Peyer's patch (tissue), 4 donors: Measurements from ENCODE around the gene TMEM8B. TPM values are rescaled to one million over a fixed set of nuclear protein-coding genes. Genes with fewer than 3 reads are reported as not detected.

Experiments used
- DNase-seq, 3 donors: peaks; one replicate each; pipeline ENCODE4 v3.0.0-alpha.2; 2017 to 2019
- H3K27ac ChIP-seq, 4 donors: fragments of 200-600 bp; sonication (generic); one replicate each; pipeline ENCODE4 v1.5.1; 2016 to 2019
- H3K27me3 ChIP-seq, 2 donors: fragments of 200-600 bp; sonication (generic); one replicate each; pipeline ENCODE4 v1.5.1; 2019
- H3K36me3 ChIP-seq, 3 donors: fragments of 200-600 bp; sonication (generic); one replicate each; pipeline ENCODE4 v1.5.1; 2016 to 2019
- H3K4me1 ChIP-seq, 4 donors: fragments of 200-600 bp; sonication (generic); one replicate each; pipeline ENCODE4 v1.5.1; 2016 to 2019
- H3K4me3 ChIP-seq, 4 donors: fragments of 200-600 bp; sonication (generic); 1 replicate in 3 of 4; 2 replicates in 1 of 4; pipeline ENCODE4 v1.5.1; 2016 to 2019; ENCODE audit warnings: mild to moderate bottlenecking in 1 of 4
- H3K9me3 ChIP-seq, 4 donors: fragments of 200-600 bp; sonication (generic); one replicate each; pipeline ENCODE4 v1.5.1; 2016 to 2019; ENCODE audit warnings: mild to moderate bottlenecking in 1 of 4
- CTCF ChIP-seq, 6 experiments: fragments of 450-650 bp in 4 of 6; fragments of 200-600 bp in 2 of 6; sonication (generic) in 1 of 6; IDR thresholded peaks; one replicate each; pipeline ENCODE4 v1.5.1; 2017 to 2019; ENCODE audit warnings: antibody characterized with exemption in 6 of 6, mild to moderate bottlenecking in 3 of 6, moderate library complexity in 1 of 6
- POLR2A ChIP-seq, 2 donors: fragments of 450-650 bp; IDR thresholded peaks; one replicate each; pipeline ENCODE4 v1.5.1; 2017; ENCODE audit warnings: antibody characterized with exemption in 2 of 2, mild to moderate bottlenecking in 2 of 2, moderate library complexity in 2 of 2
- total RNA-seq, 4 donors: library from RNA; depleted of rRNA; stranded (reverse); fragments of >200 nt; gene quantifications; one replicate each; pipeline ENCODE4 v1.1.0, GENCODE V29; 2016

The TMEM8B gene
- total RNA-seq, 4 donors from 2014 or later = 6.0 to 11.6 (median 8.1) TPM

- no peak for TF ChIP-seq CTCF (IDR thresholded peaks at IDR 0.05)
- no peak for TF ChIP-seq POLR2A (IDR thresholded peaks at IDR 0.05)
- Histone ChIP-seq H3K9me3 (no peaks in the 10 kb centered on the region), H3K4me1 (peaks cover 5 to 18% (median 16%) of the 10 kb centered on the region in 4 donors), H3K27me3 (no peaks in the 10 kb centered on the region), H3K27ac (peak overlapping the region; percentile 88 to 98 (median 96)), H3K4me3 (peak overlapping the region; percentile 63 to 99 (median 82)), H3K36me3 (no peaks in the 10 kb centered on the region)
- no peak for DNase-seq
Observed at GRCh38 chr9:35829764-35830096, 702 bp downstream of the TMEM8B start.

DNA sequence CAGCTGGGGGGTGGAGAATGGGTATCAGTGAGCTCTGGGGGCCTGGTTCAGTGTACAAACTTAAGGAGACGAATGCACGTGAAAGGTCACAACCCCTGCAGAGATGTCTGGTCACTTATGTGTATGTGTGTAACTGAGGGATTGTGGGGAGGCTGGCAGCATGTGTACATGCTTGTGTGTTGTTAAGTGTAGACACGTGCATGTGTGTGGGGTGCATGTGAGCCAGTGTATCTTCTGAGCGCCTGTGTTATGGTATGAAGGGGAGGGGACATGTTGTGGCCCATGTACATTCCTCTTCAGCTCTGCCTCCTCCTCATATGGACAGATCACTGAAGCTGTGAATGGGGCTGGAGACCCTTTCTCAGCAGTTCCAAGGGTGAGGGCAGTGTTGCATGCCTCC lies 2.0 kb downstream of the TMEM8B start:
- no peak for TF ChIP-seq CTCF (IDR thresholded peaks at IDR 0.05)
- TF ChIP-seq POLR2A (IDR thresholded peaks at IDR 0.05) = no peak
- Histone ChIP-seq H3K9me3 (no peaks in the 10 kb centered on the region), H3K27ac (no peak overlapping the region), H3K4me1 (peaks cover 5 to 28% (median 17%) of the 10 kb centered on the region in 4 donors), H3K36me3 (no peaks in the 10 kb centered on the region), H3K27me3 (no peaks in the 10 kb centered on the region), H3K4me3 (no peak overlapping the region)
- DNase-seq = no peak

GRCh38 chr9:35832814-35833213 lies 3.8 kb downstream of the TMEM8B start:
- peak overlapping the region in 1 of 4 donors; percentile 59 for H3K27ac ChIP-seq
- no peaks in the 10 kb centered on the region for H3K27me3 ChIP-seq
- no peaks in the 10 kb centered on the region for H3K36me3 ChIP-seq
- no peak for DNase-seq
- H3K4me3 ChIP-seq = no peak overlapping the region
- no peak for TF ChIP-seq POLR2A (IDR thresholded peaks at IDR 0.05)
- TF ChIP-seq CTCF (IDR thresholded peaks at IDR 0.05) = no peak
- H3K9me3 ChIP-seq = no peaks in the 10 kb centered on the region
- peaks cover 5 to 31% (median 17%) of the 10 kb centered on the region in 4 donors for H3K4me1 ChIP-seq

DNA sequence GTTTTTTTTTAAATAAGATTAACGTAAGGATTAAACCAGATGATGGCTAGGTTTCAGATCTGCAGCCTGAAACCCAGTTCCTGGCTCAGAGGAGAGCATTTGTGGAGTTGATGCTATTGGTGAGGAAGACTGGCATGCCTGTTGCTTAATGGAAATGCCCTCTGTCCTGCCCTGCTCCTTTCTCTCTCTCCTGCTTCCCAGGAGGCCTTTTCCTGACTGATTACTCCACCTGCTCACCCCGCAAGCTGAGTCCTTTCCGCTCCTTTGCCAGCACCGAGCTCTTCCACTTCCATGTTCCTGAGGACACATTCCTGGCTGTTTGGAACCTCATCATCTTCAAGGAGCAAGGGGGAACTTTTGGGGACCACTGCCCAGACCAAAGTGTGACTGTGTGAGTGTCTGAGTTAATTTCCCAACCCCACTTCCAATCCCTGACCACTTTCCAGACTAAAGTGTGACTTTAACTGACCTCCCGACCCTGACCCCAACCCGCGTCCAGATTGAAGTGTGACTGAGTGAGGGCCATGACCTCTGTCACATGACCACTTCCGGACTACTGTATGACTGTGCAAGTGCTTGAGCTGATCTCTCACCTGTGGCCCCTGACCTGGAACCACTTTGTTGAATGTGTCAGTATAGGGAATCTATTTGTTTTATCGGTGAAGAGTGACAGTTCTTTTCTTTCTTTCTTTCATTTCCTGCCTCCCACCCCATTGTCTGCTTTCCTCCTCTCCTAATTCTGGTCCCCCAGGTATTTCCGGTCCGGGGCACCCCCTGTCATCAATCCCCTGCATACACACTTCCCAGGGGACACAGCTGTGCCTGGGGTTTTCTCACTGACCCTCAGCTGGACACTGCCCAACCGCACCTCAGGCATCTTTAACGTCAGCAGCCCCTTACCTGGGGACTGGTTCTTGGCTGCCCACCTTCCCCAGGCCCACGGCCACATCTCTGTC lies 5.5 kb downstream of the TMEM8B start:
- Histone ChIP-seq H3K27ac (peak overlapping the region in 2 of 4 donors; percentile 28 to 59), H3K4me3 (no peak overlapping the region), H3K36me3 (no peaks in the 10 kb centered on the region), H3K9me3 (no peaks in the 10 kb centered on the region), H3K4me1 (peaks cover 5 to 30% (median 17%) of the 10 kb centered on the region in 4 donors), H3K27me3 (no peaks in the 10 kb centered on the region)
- TF ChIP-seq CTCF (IDR thresholded peaks at IDR 0.05) = no peak
- no peak for DNase-seq

DNA sequence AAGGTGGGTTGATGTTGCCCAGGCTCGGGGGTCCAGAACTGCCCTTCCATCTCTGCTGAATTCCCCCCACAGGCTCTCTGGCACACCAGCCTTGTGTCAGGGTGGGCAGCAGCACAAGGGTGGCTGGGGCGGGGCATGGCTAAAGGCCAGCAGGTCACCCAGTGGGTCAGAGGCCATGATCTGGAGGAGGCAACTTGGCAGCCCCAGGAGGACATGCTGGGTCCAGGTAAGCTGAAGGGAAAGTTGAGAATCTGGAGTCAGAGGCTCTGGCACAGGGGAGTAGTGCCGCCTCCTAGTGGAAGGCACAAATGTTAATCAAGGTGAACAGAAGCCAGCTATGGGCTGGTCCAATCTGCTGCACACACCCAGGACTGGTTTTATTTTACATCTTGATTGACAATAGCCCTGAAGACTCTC lies 6.2 kb downstream of the TMEM8B start:
- no peak for DNase-seq
- H3K9me3 ChIP-seq = no peaks in the 10 kb centered on the region
- no peaks in the 10 kb centered on the region for H3K27me3 ChIP-seq
- H3K4me1 ChIP-seq = peaks cover 0 to 23% (median 15%) of the 10 kb centered on the region in 4 donors
- TF ChIP-seq CTCF (IDR thresholded peaks at IDR 0.05) (peak in 3 of 6 experiments; percentile 20 to 47 (median 37)), POLR2A (IDR thresholded peaks at IDR 0.05) (no peak)
- H3K36me3 ChIP-seq = no peaks in the 10 kb centered on the region
- peak overlapping the region in 1 of 4 donors; percentile 42 for H3K27ac ChIP-seq
- no peak overlapping the region for H3K4me3 ChIP-seq
